DMS 273 treated with DMSO at 0.1 percent for 48 hours (cell line): Measurements from ENCODE around the gene METTL17.
"Not testable (repeated sequence)": the region's sequence is repeated elsewhere in the genome, so short reads cannot be mapped to it uniquely, and the experiment has no call there.

Experiments used
- DNase-seq: peaks from one replicate; lab custom pipeline; 2025; lab: John Stamatoyannopoulos, UW

METTL17 gene

GRCh38 chr14:20989787-20990600 is at the start of gene METTL17:
Gene METTL17 (plus strand): TSS chr14:20989980. CDS start chr14:20990003, 23 bp downstream.
- DNase-seq, result peak; percentile 97

DNA sequence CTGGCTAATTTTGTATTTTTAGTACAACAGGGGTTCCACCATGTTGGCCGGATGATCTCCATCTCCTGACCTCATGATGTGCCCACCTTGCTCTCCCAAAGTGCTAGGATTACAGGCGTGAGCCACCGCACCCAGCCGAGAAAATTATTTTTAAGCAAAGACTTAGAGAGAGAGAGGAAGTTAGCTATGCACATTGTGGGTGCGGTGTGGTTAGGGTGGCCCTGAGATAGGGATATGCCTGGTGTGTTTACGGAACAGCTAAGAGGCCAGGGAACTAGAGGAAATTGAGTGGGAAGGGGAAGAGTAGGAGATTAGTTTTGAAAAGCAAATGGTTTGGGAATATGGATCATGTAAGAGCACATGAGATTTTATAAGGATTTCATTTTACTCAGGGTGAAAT is 44.6 kb upstream of the METTL17 start:
- DNase-seq, result not testable (repeated sequence)

DNA sequence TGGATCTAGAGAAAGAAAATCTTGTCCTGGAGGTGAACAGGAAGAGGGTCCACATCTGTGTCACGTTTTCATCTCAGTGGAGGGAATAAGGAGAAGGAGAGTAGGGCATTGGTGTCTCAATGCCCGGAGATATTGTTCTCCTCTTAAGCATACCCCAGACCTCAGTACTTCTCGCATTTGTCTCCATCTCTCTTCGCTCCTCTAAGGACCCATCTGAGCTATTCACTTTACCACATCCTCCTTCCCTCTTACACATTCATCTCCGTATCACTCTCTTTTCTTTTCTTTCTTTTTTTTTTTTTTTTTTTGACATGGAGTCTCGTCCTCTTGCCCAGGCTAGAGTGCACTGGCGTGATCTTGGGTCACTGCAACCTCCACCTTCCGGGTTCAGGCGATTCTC is 43.1 kb upstream of the METTL17 start:
- DNase-seq, result not testable (repeated sequence)

DNA sequence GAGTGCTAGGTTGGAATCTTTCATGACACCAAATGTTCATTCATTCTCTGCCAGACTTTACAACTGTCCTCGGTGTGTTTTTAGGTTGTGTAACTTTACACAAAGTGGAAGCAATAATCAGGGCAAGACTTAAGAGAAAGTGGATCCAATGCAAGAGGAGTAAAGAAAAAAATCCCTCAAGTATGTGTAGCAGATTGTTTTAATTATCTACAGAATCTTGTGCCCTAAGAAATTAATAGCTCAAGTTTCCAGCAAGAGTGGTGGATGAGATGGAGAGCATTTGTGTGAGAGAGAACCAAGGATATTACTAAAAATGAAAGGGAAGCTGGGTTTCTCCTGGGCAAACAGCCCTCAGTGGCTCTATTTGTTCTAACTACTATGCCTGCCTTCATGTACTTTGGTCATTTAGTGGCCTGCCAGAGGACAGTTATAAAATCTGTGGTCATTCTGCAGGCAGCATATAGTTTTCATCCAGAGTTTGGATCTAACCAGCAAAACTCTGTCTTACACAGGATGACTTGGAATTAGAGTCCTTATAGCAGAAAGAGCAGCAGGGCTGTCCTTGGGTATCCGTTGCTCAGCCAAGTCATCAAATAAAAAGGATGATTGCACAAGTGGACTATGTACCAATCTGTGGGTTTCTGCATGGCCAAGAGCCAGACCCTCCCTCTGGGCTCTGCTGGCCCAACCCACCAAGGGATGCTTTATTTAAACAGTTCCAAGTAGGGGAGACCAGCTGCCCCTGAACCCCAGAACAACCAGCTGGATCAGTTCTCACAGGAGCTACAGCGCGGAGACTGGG is 34.8 kb upstream of the METTL17 start, which contains the start of gene RNASE2:
Gene RNASE2, plus strand, starts transcription at position 752 of the 802 bp plus-strand sequence. CDS start 285 bp downstream, outside the sequence.
- not testable (repeated sequence) for DNase-seq

DNA sequence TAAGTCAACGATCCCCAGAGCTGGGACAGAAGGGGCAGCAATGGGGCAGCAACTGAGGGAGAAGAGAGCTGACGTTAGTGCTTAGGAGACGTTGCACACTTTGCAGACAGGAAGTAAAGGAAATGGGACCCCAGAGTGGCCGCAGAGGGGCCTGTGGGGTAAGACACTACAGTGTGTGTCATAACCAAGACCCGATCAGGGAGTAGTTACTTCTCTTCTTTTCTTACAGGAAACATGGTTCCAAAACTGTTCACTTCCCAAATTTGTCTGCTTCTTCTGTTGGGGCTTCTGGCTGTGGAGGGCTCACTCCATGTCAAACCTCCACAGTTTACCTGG is 34.3 kb upstream of the METTL17 start:
- DNase-seq, result not testable (repeated sequence)

GRCh38 chr14:20956376-20956976 is 33.3 kb upstream of the METTL17 start:
- DNase-seq, result no peak

DNA sequence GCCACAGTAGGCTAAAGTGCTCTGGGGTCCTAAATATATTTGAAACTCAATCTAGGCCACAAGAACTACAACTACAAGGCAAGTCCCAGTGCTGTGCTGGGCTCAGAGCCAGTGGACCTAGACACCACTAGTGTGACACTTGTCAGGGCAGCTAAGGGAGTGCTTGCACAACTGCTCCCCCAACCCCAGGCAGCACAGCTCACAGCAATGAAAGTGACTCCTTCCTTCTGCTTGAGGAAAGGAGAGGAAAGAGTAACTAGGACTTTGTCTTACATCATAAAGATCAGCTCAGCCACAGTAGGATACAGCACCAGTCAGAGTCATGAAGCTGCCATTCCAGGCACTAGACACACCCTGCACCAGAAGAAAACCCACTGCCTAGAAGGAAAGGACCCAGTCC is 30.8 kb upstream of the METTL17 start:
- DNase-seq, result not testable (repeated sequence)

DNA sequence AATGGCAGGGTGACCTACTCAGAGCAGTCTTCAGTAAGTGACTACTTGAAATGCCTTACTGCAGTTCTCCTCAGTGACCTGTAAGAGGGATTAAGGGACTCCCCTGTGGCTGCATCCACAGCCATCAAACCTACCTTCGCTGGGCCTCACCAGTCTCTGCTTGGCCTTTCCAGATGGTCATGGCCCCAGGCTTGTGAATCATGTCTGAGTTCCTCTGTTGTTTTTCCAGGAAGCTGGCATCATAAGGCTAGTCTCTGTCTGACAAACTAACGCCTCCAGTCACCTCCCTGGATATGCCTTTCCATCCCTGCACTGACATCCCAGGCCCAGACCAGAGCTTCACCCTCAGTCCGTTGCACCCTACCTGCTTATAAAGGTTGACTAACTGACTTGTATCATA is 20.4 kb upstream of the METTL17 start:
- no peak for DNase-seq

DNA sequence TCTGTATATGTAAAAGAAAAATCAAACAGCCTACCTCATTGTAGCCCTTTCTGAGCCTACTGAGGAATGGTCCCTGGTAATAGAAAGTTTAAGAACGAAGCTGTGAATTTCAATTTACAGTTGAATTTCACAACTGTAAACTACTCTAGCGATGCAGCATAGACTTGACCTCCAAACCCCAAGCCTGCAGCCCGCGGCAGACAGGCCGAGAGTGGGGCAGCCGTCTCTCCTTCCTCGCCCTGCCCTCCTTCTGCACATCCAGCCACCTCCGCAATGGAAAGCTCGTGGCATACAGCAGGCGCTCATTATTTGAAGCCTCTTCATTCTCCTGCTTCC is 19.2 kb upstream of the METTL17 start:
- DNase-seq, result no peak

- DNase-seq, result peak; percentile 33
These were observed 18.6 kb upstream of the METTL17 start for GRCh38 chr14:20970983-20971704.

DNA sequence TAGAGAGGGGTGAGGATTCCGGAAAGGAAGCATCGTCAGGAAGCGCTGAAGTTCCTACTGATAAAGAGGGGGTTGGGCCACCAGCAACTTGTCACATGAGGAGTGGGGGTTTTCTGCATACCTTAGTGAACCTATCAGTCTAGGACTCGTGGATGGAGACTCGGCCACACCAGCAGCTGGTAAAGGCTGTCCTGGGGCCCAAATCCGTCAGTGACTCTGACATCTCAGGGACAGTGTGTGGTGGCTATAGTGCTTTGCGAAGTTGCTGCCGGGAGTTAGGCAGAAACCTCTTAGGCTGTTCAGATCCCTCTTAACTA is 18.1 kb upstream of the METTL17 start:
- no peak for DNase-seq

GRCh38 chr14:20973501-20973900 is 16.3 kb upstream of the METTL17 start:
- DNase-seq, result no peak

- DNase-seq, result no peak
These were observed 13.5 kb upstream of the METTL17 start for GRCh38 chr14:20976291-20976690.

DNA sequence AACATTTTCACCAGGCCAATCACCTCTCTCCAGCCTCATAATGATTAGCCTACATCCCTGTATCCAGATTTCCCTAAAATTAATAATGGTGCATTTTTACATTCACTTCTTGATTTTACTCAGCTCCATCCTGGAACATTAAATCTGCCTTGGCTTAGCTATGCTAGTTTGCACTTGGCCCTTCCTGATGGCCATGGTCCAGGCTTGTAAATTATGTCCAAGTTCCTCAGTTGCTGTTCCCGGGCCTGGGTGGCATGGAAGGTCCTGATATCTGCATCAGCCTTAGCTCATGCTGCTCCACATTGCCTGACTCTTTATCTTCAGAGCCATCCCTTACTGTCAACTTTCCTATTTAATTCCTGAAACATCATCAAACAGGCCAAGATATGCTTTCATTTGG is 11.1 kb upstream of the METTL17 start:
- DNase-seq, result no peak

- no peak for DNase-seq
These were observed 8.9 kb upstream of the METTL17 start for GRCh38 chr14:20980906-20981305.

DNA sequence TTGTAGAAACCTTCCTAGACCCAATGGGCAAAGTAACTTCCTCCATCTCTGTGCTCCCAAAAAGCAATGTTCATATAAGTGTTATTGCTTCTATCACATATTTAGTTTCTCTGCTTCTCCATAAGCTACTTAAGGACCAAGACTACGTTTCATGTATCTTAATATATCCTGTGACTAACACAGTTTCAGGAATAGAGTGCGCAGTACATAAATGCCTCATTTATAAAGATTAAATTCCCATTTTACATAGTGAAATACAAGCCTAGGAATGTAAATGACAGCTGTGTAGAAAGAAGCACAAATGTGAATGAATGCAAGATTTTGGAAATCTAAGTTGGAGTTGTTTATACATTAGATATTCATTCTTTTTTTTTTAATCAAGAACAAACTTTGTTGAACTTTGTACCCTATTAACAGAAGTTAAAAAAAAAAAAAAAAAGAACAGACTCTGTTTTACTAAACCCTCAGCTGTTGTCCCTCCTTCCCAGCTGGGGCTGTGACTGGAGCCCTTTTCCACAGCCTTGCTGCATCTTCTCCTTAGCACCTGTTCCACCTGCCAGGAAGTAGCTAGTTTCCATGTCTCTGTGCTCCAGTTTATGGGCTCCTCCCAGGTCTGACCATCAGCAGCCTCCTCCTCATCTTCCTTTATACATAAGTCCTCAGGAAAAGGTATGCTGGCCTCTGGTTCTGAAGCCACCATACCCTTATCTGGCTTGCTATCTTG is 7.0 kb upstream of the METTL17 start:
- no peak for DNase-seq

DNA sequence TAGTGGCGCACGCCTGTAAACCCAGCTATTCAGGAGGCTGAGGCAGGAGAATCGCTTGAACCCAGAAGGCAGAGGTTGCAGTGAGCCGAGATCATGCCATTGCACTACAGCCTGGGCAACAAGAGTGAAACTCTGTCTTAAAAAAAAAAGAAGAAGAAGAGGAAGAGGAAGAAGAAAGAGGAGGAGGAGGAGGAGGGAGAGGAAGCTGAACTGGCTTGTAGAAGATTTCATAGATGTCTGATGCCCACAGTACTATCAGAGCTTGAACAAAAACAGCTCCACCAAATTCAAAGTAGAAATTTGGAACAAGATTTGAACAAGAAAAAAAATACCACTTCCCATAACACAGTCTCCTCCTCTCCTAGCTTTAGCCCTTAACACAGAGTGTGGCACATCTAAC is 4.1 kb upstream of the METTL17 start:
- DNase-seq, result not testable (repeated sequence)

GRCh38 chr14:20986811-20987210 is 3.0 kb upstream of the METTL17 start:
- no peak for DNase-seq

- DNase-seq, result no peak
These were observed 886 bp upstream of the METTL17 start for GRCh38 chr14:20988717-20989470.

- no peak for DNase-seq
These were observed 351 bp upstream of the METTL17 start for GRCh38 chr14:20989471-20989786.

DNA sequence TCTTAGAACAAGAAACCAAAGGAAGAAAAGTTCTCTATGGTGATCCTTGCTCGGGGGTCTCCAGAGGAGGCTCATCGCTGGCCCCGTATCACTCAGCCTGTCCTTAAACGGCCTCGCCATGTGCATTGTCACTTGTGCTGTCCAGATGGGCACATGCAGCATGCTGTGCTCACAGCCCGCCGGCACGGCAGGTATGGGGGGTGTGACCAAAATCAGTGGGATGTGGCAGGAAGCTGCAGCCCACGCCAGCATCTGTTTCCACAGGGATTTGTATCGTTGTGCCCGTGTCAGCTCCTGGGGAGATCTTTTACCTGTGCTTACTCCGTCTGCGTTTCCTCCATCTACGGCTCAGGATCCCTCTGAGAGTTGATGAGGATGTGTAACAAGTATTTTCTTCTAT is 6.7 kb downstream of the METTL17 start:
- no peak for DNase-seq
